HepG2 (cell line): ENCODE data around the gene RHOV. TPM values are rescaled to one million over a fixed set of nuclear protein-coding genes. Genes with fewer than 3 reads are reported as not detected.

ENCODE experiments used
- ATAC-seq: fragments of 200-7000 bp; cut with Tn5 transposase; 3 replicates; pipeline ENCODE4 v1.9.1; 2020; ENCODE audit warnings: mild to moderate bottlenecking, moderate library complexity
- BruUV-seq: library from RNA; stranded (reverse); fragments of 400-500 nt; replicated peaks from 2 replicates; lab custom pipeline; 2021; lab: Mats Ljungman, UMichigan
- CTCF ChIA-PET: fragments of 300-600 bp; formaldehyde crosslinking; extraction: SDS; loops from one replicate; lab custom pipeline; 2021; ENCODE audit warnings: low total read pairs, inconsistent platforms, low intra/inter-chr PET ratio; lab: Yijun Ruan, JAX
- POLR2A ChIA-PET: fragments of 350-600 bp; sonication (Branson Sonifier 250); formaldehyde crosslinking; loops from one replicate; lab custom pipeline; 2020; ENCODE audit warnings: antibody characterized with exemption, inconsistent platforms; lab: Yijun Ruan, JAX
- DNase-seq: peaks from one replicate; pipeline ENCODE4 v3.0.0-alpha.2; 2015; ENCODE audit warnings: low spot score
- FAIRE-seq: peaks from 3 replicates; lab custom pipeline; 2011; peaks lifted over from hg19 to GRCh38; lab: Jason Lieb, UNC
- H2AFZ ChIP-seq: one replicate; pipeline ENCODE4 v1.6.1; 2011; ENCODE audit warnings: low read length, inconsistent platforms
- H3K27ac ChIP-seq: fragments of 300-600 bp; 3 replicates; pipeline ENCODE4 v1.8.0; 2011; ENCODE audit warnings: mixed run types, mild to moderate bottlenecking, mixed read lengths, low read length, inconsistent platforms; ENCODE audit not compliant: insufficient read depth; ENCODE audit errors: extremely low read length
- H3K27me3 ChIP-seq, 2 experiments: fragments of 200-600 bp in 1 of 2; 2 replicates in 1 of 2; 3 replicates in 1 of 2; pipeline versions ENCODE4 v1.6.0 to v1.8.0; 2011; ENCODE audit warnings: low read length in 2 of 2, mild to moderate bottlenecking in 2 of 2, moderate library complexity in 2 of 2, inconsistent platforms in 1 of 2; ENCODE audit not compliant: insufficient read depth in 2 of 2, control insufficient read depth in 1 of 2
- H3K36me3 ChIP-seq, 2 experiments: fragments of 200-600 bp in 1 of 2; replicated peaks in 1 of 2; 2 replicates in 1 of 2; 3 replicates in 1 of 2; pipeline versions ENCODE4 v1.5.1 to v1.8.0; 2011; ENCODE audit warnings: low read length in 2 of 2, inconsistent platforms in 1 of 2; ENCODE audit not compliant: insufficient read depth in 2 of 2, control insufficient read depth in 1 of 2
- H3K4me1 ChIP-seq: 2 replicates; pipeline ENCODE4 v1.5.1; 2012; ENCODE audit warnings: low read length, inconsistent platforms; ENCODE audit not compliant: insufficient read depth
- H3K4me2 ChIP-seq: 2 replicates; pipeline ENCODE4 v1.6.0; 2011; ENCODE audit warnings: low read depth, low read length, inconsistent platforms
- H3K4me3 ChIP-seq, 3 experiments: fragments of 200-600 bp in 1 of 3; sonication (generic), shearing (Covaris generic) in 1 of 3; replicated peaks in 1 of 3; 2 replicates each; pipeline ENCODE4 v1.5.1; 2011 to 2016; ENCODE audit warnings: low read length in 3 of 3, inconsistent platforms in 2 of 3, low read depth in 2 of 3, mild to moderate bottlenecking in 2 of 3, control low read depth in 1 of 3, mixed read lengths in 1 of 3; ENCODE audit not compliant: insufficient read depth in 1 of 3
- H3K79me2 ChIP-seq: one replicate; pipeline ENCODE4 v1.6.1; 2011; ENCODE audit warnings: low read length, inconsistent platforms; ENCODE audit not compliant: insufficient read depth
- H3K9ac ChIP-seq: 2 replicates; pipeline ENCODE4 v1.6.0; 2011; ENCODE audit warnings: mild to moderate bottlenecking, low read depth, low read length, inconsistent platforms; ENCODE audit not compliant: insufficient read depth
- H3K9me3 ChIP-seq: 2 replicates; pipeline ENCODE4 v1.5.1; 2012; ENCODE audit warnings: mild to moderate bottlenecking, low read length
- H4K20me1 ChIP-seq: 2 replicates; pipeline ENCODE4 v1.6.0; 2011; ENCODE audit warnings: inconsistent platforms, mild to moderate bottlenecking, low read length, moderate library complexity; ENCODE audit not compliant: insufficient read depth
- ASH2L ChIP-seq: fragments of 300-600, 200-600 bp; sonication (generic); IDR thresholded peaks from 2 replicates; pipeline ENCODE4 v1.7.0; 2017; ENCODE audit warnings: low read depth, mild to moderate bottlenecking, moderate library complexity, mixed read lengths, low read length; ENCODE audit not compliant: insufficient read length
- ETV5 ChIP-seq: IDR thresholded peaks from 2 replicates; pipeline ENCODE4 v1.6.1; 2018; ENCODE audit warnings: missing biosample characterization, missing genetic modification reagents, inconsistent platforms, borderline replicate concordance
- FOSL2 ChIP-seq: sonication (generic); formaldehyde crosslinking; IDR thresholded peaks from 2 replicates; pipeline ENCODE4 v1.4.0; 2020; ENCODE audit warnings: missing genetic modification reagents
- FOXA1 ChIP-seq, 2 experiments: fragments of 450-650 bp in 1 of 2; sonication (generic) in 1 of 2; formaldehyde crosslinking in 1 of 2; IDR thresholded peaks; 2 replicates each; pipeline versions ENCODE4 v1.4.0 to v1.6.1; 2016 to 2020; ENCODE audit warnings: missing genetic modification reagents in 1 of 2
- FOXA3 ChIP-seq: IDR thresholded peaks from 2 replicates; pipeline ENCODE4 v1.6.1; 2016; ENCODE audit warnings: missing genetic modification reagents, missing compliant biosample characterization
- HCFC1 ChIP-seq: fragments of 150-350 bp; IDR thresholded peaks from 2 replicates; pipeline ENCODE4 v1.6.1; 2014; ENCODE audit warnings: low read depth, low read length
- JUND ChIP-seq: sonication (generic); formaldehyde crosslinking; IDR thresholded peaks from 2 replicates; pipeline ENCODE4 v1.8.0; 2022; ENCODE audit warnings: mild to moderate bottlenecking, missing genetic modification reagents
- LCORL ChIP-seq, 2 experiments: fragments of 450-650 bp in 1 of 2; sonication (generic) in 1 of 2; formaldehyde crosslinking in 1 of 2; IDR thresholded peaks; 2 replicates each; pipeline versions ENCODE4 v1.5.0 to v1.6.1; 2017 to 2020; ENCODE audit warnings: antibody characterized with exemption in 1 of 2, missing genetic modification reagents in 1 of 2
- NFE2L1 ChIP-seq: sonication (generic); formaldehyde crosslinking; IDR thresholded peaks from 2 replicates; pipeline ENCODE4 v1.4.0; 2020; ENCODE audit warnings: missing genetic modification reagents, mild to moderate bottlenecking, borderline replicate concordance
- NFYB ChIP-seq: sonication (generic); formaldehyde crosslinking; IDR thresholded peaks from 2 replicates; pipeline ENCODE4 v1.4.0; 2020; ENCODE audit warnings: missing genetic modification reagents
- NR2F1 ChIP-seq, 2 experiments: fragments of 450-650 bp in 1 of 2; formaldehyde crosslinking in 1 of 2; IDR thresholded peaks; 2 replicates each; pipeline versions ENCODE4 v1.5.0 to v1.6.1; 2016 to 2020; ENCODE audit warnings: mild to moderate bottlenecking in 1 of 2, missing compliant biosample characterization in 1 of 2, missing genetic modification reagents in 1 of 2, moderate library complexity in 1 of 2
- PHF21A ChIP-seq: sonication (generic); formaldehyde crosslinking; IDR thresholded peaks from 2 replicates; pipeline ENCODE4 v1.5.0; 2020; ENCODE audit warnings: mild to moderate bottlenecking, missing genetic modification reagents
- REXO4 ChIP-seq: sonication (generic); formaldehyde crosslinking; IDR thresholded peaks from 2 replicates; pipeline ENCODE4 v1.8.0; 2022; ENCODE audit warnings: missing genetic modification reagents, mild to moderate bottlenecking, borderline replicate concordance
- SAFB2 ChIP-seq: sonication (generic); formaldehyde crosslinking; IDR thresholded peaks from 2 replicates; pipeline ENCODE4 v1.5.1; 2020; ENCODE audit warnings: missing genetic modification reagents, low read depth, mild to moderate bottlenecking, borderline replicate concordance
- SOX6 ChIP-seq, 2 experiments: fragments of 450-650 bp in 1 of 2; sonication (generic) in 1 of 2; formaldehyde crosslinking in 1 of 2; IDR thresholded peaks; 2 replicates each; pipeline versions ENCODE4 v1.4.0 to v1.6.1; 2017 to 2020; ENCODE audit warnings: antibody characterized with exemption in 1 of 2, mild to moderate bottlenecking in 1 of 2, missing genetic modification reagents in 1 of 2
- SRF ChIP-seq: IDR thresholded peaks from 2 replicates; pipeline ENCODE4 v1.6.1; 2011; ENCODE audit warnings: mild to moderate bottlenecking, low read depth, low read length, moderate library complexity
- TAF1 ChIP-seq: sonication (generic); formaldehyde crosslinking; IDR thresholded peaks from 2 replicates; pipeline ENCODE4 v1.4.0; 2020; ENCODE audit warnings: missing genetic modification reagents
- TCF7L2 ChIP-seq: IDR thresholded peaks from 2 replicates; pipeline ENCODE4 v1.6.1; 2011; ENCODE audit warnings: mild to moderate bottlenecking, low read depth, low read length, moderate library complexity
- ZC3H4 ChIP-seq: sonication (generic); formaldehyde crosslinking; IDR thresholded peaks from 2 replicates; pipeline ENCODE4 v1.4.0; 2020; ENCODE audit warnings: missing genetic modification reagents, borderline replicate concordance
- ZNF12 ChIP-seq: sonication (generic); formaldehyde crosslinking; IDR thresholded peaks from 2 replicates; pipeline ENCODE4 v1.5.0; 2020; ENCODE audit warnings: missing genetic modification reagents
- ZNF530 ChIP-seq: sonication (generic); formaldehyde crosslinking; IDR thresholded peaks from 2 replicates; pipeline ENCODE4 v1.5.0; 2020; ENCODE audit warnings: low read depth, mild to moderate bottlenecking, missing genetic modification reagents
- ZNF615 ChIP-seq: sonication (generic); formaldehyde crosslinking; IDR thresholded peaks from 2 replicates; pipeline ENCODE4 v1.5.0; 2020; ENCODE audit warnings: mild to moderate bottlenecking, missing genetic modification reagents, borderline replicate concordance
- ZSCAN22 ChIP-seq: sonication (generic); formaldehyde crosslinking; IDR thresholded peaks from 2 replicates; pipeline ENCODE4 v1.4.0; 2020; ENCODE audit warnings: mild to moderate bottlenecking, missing genetic modification reagents
- WGBS: methylation state at CpG from one replicate; pipeline ENCODE4 v1.1.6; 2017; ENCODE audit warnings: low lambda C conversion rate; 5-methylcytosine and 5-hydroxymethylcytosine counted together
- in situ Hi-C: cut with HindIII; loops from 2 replicates; pipeline ENCODE4 v1.10.0; 2017; ENCODE audit warnings: low pct_unique_long_range_greater_than_20kb; ENCODE audit not compliant: extremely low pct_ligation_motif_present
- intact Hi-C: fragments of 100-400 bp; cut with micrococcal nuclease; formaldehyde crosslinking; loops from one replicate; pipeline ENCODE4 v1.10.0; 2022; ENCODE audit not compliant: unreplicated experiment
- polyA plus RNA-seq, 8 experiments: library from polyadenylated mRNA; depleted of rRNA in 3 of 8; stranded (reverse) in 7 of 8; unstranded in 1 of 8; fragments of >200 nt; fragmentation: Illumina TruSeq in 4 of 8; extraction: Trizol in 4 of 8; gene quantifications; 2 replicates each; pipeline versions ENCODE4 v1.2.1 to v1.2.3, GENCODE V29; 2011 to 2016; ENCODE audit warnings: low read depth in 4 of 8, missing spikeins in 1 of 8, mixed read lengths in 1 of 8; ENCODE audit not compliant: insufficient read depth in 1 of 8
- total RNA-seq, 5 experiments: library from RNA; depleted of rRNA; stranded (reverse); fragments of >200 nt; fragmentation: Illumina TruSeq; extraction: Trizol; gene quantifications; 2 replicates each; pipeline ENCODE4 v1.2.3, GENCODE V29; 2016; ENCODE audit warnings: low read depth in 1 of 5
- TF ChIP-seq, protein P1 (sequence below): sonication (generic); formaldehyde crosslinking; IDR thresholded peaks from 2 replicates; pipeline ENCODE4 v1.5.1; 2020; ENCODE audit warnings: missing genetic modification reagents, mild to moderate bottlenecking, borderline replicate concordance
- TF ChIP-seq, protein P2 (sequence below): sonication (generic); formaldehyde crosslinking; IDR thresholded peaks from 2 replicates; pipeline ENCODE4 v1.4.0; 2020; ENCODE audit warnings: mild to moderate bottlenecking, missing genetic modification reagents

RHOV gene
- total and polyA plus RNA-seq, 2 of the 13 experiments (the other 11 are each of a cell fraction or from before 2014, with no cell fraction given): 0.17 to 0.18 TPM

DNA sequence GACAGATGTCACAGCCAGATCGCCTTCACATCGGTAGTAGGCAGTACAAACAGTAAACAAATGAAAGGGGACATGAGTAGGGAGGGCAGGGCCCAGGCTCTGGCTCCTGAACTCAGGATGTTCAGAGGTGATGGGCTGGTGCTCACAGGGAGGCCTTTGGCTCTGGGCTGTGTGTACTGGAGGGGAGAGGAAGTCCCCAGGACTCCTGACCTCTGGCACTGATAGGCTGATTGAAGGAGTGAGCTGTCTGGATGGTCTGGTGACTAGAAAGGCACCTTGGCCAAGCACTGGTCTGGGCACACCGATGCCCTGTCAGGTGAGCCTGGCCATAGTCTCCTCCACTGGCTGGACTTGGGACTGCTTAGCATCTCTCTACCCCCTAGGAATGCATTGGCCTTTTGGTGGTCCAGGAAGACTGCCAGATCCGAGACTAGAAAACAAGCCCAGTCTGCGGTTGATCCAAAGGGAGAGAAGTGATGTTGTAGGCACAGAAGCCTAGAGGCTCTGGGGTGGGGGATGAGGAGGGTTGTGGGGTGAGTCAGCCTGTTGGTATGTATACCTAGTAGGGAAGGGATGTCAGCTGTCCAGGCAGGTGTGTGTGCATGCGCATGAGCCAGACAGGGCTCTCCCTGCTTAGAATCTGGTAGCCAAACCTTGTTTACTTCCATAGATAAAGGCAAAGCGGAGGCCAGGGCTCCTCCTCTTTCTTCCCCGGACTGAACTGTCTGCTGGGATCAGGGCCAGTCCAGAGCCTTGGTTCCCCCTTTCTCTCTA is 28.3 kb downstream of the RHOV start:
- BruUV-seq: no TSS peak
- Histone ChIP-seq H3K79me2 (no peaks in the 10 kb centered on the region), H3K9me3 (no peaks in the 10 kb centered on the region), H3K9ac (no peak overlapping the region), H2AFZ (no peak overlapping the region), H3K4me2 (peak overlapping the region; percentile 66), H3K27ac (no peak overlapping the region), H3K27me3 (peaks cover 4 to 17% of the 10 kb centered on the region in 2 experiments; a peak in 3 of 5 replicates), H3K36me3 (no peaks in the 10 kb centered on the region), H4K20me1 (no peaks in the 10 kb centered on the region), H3K4me3 (peak overlapping the region in 1 of 3 experiments; percentile 21; a peak in 1 of 6 replicates), H3K4me1 (peaks cover 55% of the 10 kb centered on the region)
- CTCF ChIA-PET: no interaction called here
- DNase-seq (peak; percentile 86), FAIRE-seq (peak; percentile 70), ATAC-seq (peak; percentile 70)
- WGBS: 0% methylated on average over 6 of the region's 8 CpGs
- in situ Hi-C loops (no loop called here), intact Hi-C loops (no loop called here)
- POLR2A ChIA-PET: interaction anchor here (1.0 kb wide), 1 partner anchor 13 kb away, joined by 3 read pairs; no protein-coding TSS in a partner anchor
- TF ChIP-seq SAFB2 (CRISPR knock-in tag) (no peak), REXO4 (CRISPR knock-in tag) (no peak), SRF (no peak), NFE2L1 (no peak), PHF21A (0 out of 2 replicates have a peak, but pooled peaks have one; percentile 43), ZC3H4 (CRISPR knock-in tag) (no peak), TAF1 (CRISPR knock-in tag) (no peak), ZNF12 (CRISPR knock-in tag) (0 out of 2 replicates have a peak, but pooled peaks have one; percentile 8), HCFC1 (no peak), TCF7L2 (no peak), ASH2L (no peak), JUND (CRISPR knock-in tag) (peak; percentile 92), FOSL2 (CRISPR knock-in tag) (peak; percentile 96), ZNF615 (peak; percentile 34; the same call in 1 of the 2 replicates), ZSCAN22 (no peak), NFYB (CRISPR knock-in tag) (no peak), FOXA1 (IDR thresholded peaks at IDR 0.05) (no peak), FOXA1 (CRISPR knock-in tag; IDR thresholded peaks at IDR 0.05) (peak; percentile 83), ETV5 (CRISPR knock-in tag) (peak; percentile 6; the same call in 1 of the 2 replicates), LCORL (IDR thresholded peaks at IDR 0.05) (no peak), LCORL (CRISPR knock-in tag; IDR thresholded peaks at IDR 0.05) (no peak; the same call in 1 of the 2 replicates), ZNF530 (CRISPR knock-in tag) (no peak), SOX6 (IDR thresholded peaks at IDR 0.05) (no peak), SOX6 (CRISPR knock-in tag; IDR thresholded peaks at IDR 0.05) (peak; percentile 33; the same call in 1 of the 2 replicates), FOXA3 (CRISPR knock-in tag) (peak; percentile 86), NR2F1 (CRISPR knock-in tag; IDR thresholded peaks at IDR 0.05) (no peak)
- TF ChIP-seq, protein P1, sequence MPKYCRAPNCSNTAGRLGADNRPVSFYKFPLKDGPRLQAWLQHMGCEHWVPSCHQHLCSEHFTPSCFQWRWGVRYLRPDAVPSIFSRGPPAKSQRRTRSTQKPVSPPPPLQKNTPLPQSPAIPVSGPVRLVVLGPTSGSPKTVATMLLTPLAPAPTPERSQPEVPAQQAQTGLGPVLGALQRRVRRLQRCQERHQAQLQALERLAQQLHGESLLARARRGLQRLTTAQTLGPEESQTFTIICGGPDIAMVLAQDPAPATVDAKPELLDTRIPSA (CRISPR knock-in tag): no peak
- TF ChIP-seq, protein P2, sequence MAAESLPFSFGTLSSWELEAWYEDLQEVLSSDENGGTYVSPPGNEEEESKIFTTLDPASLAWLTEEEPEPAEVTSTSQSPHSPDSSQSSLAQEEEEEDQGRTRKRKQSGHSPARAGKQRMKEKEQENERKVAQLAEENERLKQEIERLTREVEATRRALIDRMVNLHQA: no peak
